Stimulated activated CD8-positive, alpha-beta memory T cell treated with anti-CD3 and anti-CD28 coated beads, Interleukin-2, amount 100 ng/mL, for 48 hours (primary cell): ENCODE measurements around the gene DNAJB6.
"Not testable (repeated sequence)": the region's sequence is repeated elsewhere in the genome, so short reads cannot be mapped to it uniquely, and the experiment has no call there.

Experiments used
- DNase-seq, 2 donors: peaks; one replicate each; pipeline ENCODE4 v3.0.0-alpha.2; 2020; ENCODE audit warnings: low read depth in 2 of 2

DNAJB6 gene

GRCh38 chr7:157442993-157443831 is 106.4 kb downstream of the DNAJB6 start:
- no peak for DNase-seq

- DNase-seq, result no peak
Observed at GRCh38 chr7:157444011-157444842, 107.4 kb downstream of the DNAJB6 start.

DNA sequence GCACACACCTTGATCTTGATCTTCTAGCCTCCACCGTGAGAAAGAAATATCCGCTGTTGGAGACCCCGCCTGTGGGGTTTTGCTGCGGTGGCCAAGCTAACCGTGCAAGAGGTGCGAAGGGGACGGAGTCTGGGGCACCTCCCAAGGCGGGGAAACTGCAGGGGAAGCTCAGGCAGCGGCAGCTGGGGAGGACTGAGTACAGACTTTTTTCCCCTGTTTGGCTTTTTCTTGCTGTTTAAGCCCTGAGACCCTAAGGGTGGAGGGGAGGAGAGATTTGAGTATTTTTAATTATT is 108.0 kb downstream of the DNAJB6 start:
- no peak for DNase-seq

- no peak for DNase-seq
Observed at GRCh38 chr7:157445246-157445955, 108.6 kb downstream of the DNAJB6 start.

GRCh38 chr7:157445956-157446295 is 109.1 kb downstream of the DNAJB6 start:
- no peak for DNase-seq

GRCh38 chr7:157446322-157446721 is 109.5 kb downstream of the DNAJB6 start:
- no peak for DNase-seq

GRCh38 chr7:157454003-157454402 is 117.2 kb downstream of the DNAJB6 start:
- DNase-seq, result not testable (repeated sequence)

DNA sequence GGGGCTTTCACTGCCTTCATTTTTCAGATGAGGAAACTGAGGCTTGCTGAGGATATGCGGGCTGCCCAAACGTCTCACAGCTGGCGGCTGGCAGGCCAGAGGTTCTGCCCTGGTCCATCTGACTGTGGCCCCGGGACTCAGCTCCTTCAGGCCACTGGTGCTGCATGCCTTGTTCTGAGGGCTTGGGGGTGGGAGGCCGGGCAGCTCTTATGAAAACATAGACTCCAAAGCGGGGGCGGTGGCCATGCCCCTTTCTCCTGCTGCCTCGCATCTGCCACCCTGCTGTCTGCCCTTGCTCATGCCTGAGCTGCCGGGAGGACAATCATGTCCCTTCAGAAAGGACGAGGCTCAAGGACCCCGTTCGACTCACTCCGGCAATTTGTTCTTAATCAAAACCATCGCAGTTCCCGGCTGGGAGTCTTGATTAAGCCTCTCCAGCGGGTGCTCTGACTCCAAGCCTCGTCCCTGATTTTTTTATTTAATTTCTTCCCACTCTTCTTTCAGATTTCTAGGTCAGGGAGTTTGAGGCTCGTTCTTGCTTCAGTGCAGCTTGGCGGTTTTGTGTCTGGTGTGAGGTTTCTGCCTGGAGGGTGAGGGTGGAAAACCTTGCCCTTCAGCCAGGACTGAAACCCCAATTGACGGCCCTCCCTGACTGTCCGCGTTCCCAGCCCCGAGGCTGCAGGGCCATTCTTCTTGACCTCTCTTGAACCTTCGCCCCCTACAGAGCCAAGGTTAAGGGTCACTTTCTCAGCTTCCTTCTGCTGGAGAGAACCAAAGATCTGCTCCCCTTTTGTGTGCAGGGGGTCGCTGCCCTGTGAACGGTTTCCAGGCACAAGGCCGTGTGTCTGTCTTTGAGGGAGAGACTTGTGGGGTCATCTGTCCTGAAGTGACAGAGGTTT is 120.8 kb downstream of the DNAJB6 start:
- DNase-seq, result no peak

DNA sequence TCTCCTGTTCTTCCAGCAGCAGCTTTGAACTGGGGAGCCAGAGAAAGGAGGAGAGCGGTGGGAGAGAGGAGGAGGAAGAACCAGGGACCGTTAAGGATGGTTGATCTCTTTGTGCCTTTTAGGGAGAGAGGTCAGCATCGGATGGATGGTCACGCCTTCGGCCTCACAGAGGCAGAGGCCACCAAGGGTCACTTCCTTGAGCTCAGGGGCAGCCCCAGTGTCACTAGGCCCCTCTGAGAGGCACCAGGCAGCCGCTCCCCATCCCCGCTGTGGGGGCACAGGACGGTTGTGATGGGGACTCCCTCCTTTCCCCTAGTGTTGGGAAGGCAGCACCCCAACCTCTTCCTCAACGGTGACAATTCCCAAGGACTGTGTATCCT is 121.4 kb downstream of the DNAJB6 start:
- no peak for DNase-seq

DNA sequence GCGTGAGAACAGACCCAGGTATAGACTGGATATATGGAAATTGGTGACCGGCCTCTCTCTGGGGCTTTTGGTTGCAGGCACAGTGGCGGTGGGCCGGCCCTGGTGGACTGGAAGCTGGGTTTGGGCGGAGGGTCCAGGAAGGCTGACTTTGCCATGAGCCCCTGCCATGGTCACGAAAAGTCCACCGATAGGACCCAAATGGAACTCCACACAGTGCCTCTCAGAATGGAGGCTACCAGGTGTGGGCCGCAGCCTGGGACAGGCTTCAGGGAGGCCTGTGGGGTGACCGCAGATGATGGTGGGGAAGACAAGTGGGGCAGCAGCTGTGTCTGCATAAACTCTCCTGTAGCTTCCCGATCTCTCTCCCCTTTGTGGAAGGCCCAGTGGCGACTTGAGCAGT is 123.2 kb downstream of the DNAJB6 start:
- DNase-seq, result no peak

GRCh38 chr7:157460721-157461120 is 123.9 kb downstream of the DNAJB6 start:
- DNase-seq, result no peak

DNA sequence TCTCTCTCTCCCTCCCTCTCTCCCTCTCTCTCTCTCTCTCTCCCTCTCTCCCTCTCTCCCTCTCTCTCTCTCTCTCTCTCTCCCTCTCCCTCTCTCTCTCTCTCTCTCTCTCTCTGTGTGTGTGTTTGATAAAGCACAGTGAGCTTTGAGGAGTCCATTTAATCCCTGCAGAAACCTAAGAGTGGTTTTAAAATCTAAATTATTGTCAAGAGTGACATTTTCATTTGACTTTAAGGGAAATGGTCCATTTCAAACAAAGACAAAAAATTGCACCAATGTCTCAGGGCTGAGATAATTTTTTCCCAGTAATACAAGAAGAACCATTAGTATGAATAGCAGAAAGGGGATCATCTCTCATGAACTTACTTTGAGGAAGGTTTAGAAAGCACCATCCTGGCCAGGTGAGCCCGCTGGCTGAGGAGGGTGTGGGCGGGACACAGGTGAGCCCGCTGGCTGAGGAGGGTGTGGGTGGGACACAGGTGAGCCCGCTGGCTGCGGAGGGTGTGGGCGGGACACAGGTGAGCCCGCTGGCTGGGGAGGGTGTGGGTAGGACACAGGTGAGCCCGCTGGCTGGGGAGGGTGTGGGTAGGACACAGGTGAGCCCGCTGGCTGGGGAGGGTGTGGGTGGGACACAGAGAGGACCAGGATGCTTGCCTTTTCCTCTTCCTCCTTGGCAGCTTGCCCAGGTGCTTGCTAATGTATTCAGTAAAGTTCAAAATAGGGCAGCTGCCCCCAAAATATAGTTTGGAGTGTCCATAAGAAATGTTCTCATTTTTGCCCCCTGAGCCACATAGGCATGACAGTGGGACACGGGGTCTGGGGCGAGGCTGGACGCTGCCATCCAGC is 125.0 kb downstream of the DNAJB6 start:
- no peak for DNase-seq

DNA sequence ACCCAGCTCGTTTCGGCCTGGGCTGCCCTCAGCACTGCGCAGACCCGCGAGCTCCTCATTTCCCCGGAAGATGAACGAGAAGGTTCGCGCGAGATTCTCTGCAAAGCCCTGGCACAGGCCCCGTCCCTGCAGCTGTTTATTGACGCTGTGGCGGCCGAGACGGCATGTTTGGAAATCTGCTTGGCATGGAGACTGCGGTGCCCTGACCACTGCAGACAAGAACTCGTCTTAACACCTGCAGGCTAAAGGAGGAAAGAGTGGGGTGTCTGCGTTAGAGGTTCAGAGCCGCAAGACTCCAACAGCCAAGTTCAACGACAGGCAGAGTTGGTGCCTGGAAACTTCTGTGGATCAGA is 125.6 kb downstream of the DNAJB6 start:
- DNase-seq, result no peak

DNA sequence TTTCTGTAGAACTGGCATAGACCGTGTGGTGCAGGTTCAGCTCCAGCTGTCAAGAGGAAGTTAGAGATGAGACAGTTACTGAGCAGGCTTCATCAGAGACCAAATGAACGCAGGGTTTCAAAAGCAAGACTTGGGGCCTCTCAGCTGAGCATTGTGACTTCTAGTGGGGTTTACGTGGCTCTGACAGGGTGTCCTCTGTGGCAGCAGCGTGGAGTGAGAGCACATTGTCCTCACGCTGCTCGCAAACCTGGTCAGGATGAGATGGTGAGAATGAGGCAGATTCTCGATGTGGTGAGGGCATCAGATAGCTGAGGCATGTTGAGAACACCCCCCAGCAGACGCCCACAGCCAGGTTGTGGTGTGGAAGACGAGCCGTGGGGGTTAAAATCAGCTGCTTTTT is 126.0 kb downstream of the DNAJB6 start:
- no peak for DNase-seq

DNA sequence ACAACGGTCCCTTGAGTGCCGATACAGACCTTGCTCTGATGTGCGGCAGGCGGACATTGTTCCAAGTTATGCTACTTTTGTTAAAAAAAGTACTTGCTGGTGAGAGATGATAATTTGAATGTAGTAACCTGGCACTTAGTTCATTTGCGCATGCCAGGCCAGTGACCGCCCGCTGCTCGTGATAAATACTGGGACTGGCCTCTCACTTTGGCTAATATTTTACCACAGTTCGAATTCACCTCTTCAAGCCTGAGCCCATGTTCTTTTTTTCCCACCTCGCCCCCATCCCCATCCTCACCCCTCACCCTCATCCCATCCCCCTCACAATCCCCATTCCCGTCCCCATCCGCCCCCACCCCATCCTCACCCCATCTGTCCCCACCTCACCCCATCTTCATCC is 126.4 kb downstream of the DNAJB6 start:
- DNase-seq, result no peak

DNA sequence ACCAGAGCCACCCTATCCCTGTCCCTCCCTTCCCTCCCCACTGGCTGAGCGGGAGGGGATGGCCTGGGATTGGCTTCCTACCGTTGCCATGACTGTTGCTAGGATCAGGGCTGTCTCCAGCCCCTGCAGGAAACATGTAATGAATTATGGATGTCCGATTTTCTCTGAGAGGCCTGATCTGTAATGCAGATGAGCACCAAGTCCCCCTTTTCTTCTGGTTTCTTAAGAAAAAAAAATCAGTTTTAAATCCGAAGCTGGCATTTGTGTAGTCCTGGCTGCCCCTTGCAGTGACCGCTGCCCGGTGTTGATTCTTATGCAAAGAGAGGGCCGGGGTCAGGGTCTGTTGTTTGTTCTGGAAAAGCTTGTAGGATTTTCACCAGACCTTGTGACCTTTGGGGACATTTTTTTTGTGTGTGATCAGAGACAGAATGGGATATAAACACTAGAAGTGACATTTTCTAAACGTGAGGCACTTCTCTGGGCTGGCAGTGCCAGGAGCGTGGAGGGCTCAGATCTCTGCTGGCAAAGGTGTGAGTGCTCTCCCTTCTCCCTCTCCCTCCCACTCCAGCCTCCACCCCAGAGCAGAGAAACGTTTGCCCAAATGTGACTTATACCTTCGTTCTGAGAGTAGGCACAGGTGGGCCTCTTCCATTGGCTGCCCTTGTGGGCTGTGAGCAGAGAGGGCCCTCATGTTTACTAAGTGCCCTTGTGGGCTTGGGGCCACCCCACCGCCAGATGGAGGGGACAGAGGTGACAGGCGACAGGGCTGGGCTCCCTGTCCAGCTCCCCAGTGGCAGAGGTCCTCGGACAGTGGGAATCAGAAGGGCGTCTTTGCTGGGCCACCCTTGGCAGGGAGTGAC is 127.5 kb downstream of the DNAJB6 start:
- DNase-seq, result no peak

DNA sequence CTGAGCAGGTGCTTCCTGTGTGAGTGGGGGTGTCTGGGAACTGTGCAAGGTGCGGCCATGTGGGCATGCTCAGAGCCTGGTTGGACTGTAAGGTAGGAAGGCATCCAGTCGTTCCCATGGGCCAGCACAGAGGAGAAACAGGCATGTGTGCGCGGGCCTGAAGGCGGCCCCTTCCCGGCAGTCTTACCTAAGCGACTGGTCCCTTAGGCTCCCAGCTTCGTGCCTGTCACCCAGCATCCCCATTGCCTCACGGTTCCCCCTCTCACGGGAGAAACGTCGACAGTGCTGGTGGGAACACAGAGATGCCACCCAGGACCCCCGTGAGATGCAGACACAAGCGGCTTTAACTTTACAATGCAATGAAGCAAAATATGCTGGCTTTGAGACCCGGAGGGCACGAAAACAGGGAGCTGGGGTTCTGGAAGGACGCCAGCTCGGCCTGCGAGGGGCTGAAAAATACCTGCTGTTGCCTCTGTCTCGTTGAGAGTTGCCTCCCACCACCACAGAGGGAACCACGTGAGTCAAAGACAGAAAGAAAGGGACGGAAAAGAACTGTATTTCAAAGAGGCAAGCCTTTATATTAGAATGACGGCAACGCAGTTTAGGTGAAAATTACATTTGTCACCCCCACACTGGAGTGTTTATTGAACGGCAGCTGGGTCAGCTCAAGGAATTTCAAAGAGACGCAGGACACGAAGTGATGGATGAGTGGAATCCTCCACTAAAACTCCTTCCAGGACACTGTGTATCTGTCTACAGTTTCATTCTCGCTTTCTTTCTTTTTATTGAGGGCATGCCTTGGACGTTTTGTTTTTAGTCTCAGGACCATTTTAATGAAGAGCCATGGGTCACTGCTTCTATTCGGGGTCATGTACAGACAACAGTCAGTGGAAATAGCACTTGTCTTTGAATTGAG is 128.4 kb downstream of the DNAJB6 start:
- DNase-seq, result no peak

DNA sequence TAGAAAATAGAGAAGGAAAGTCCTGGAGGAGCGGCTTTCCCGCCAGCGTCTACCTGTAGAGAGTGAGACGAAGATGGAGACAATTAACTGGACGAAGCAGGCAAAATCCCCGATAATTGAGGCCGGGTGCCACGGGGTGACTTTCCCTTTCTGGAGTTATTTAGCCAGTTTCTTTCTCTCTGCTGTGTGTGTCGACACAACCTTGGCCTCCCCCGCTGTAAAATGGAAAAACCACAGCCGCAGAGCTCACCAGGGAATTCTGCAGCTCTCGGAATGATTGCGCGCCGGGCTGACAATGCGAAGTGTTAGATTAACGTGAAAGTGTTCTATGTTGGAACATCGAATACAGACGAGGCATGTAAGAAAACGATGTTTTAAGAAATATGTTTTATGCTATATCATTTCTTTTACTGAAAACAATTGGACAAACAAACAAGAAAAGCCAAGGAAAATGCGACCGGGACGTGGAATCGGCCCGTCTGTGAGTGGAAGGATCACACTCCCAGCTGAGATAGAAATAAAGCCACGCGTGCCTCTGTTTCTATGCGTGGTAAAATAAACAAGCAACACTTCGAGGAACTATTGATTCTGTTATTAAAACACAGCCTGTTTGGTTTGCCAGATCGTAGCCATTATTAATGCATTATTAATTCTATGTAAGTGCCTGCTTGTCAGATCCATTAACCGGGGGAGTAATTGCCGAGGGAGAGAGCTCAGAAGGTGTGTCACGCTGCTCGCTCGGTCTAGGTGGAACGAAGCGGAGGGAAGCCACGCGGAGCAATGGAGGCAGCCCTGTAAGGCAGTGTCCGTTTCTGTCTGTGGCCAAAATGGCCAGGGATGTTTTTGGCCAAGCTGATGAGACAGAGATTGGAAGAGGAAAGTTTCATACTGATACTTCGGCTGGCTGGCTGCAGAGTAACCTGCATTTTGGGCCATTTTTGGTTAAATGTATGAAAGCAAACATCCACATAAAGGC is 129.4 kb downstream of the DNAJB6 start:
- DNase-seq, result no peak
